Right kidney (tissue), 1 donor: ENCODE results near the gene RHOC.

Experiments used
- DNase-seq: peaks from one replicate; pipeline ENCODE4 v3.0.0-alpha.2; 2016

The RHOC gene

DNA sequence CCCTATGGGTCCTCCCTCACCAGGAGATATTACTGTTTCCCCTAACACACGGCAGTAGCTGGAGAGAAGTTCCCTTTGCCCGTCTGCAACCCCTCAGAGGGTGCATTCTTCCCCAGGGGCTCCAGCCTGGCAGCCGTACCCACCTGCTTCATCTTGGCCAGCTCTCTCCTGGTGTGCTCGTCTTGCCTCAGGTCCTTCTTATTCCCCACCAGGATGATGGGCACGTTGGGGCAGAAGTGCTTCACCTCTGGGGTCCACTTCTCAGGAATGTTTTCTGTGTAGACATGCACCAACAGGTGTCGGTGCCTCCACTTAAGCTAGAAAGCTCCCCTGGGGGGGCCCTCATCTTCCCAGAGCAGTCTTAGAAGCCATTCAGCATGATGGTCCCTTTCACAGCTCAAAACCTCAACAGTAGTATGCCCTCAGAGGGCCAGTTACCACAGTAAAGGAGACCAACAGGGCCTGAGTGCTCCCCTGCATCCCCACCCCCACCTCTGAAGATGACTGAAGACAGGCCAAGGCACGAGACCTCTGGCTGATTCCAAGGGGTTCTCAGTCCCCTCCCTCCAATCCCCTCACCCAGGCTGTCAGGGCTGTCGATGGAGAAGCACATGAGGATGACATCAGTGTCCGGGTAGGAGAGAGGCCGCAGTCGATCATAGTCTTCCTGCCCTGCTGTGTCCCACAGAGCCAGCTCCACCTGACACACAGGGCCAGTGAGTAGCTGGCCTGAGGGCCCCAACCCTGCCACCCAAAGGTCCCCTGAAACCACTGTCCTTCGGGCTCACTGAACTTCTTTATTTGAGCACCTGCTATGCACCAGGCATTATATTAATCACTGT is 4.3 kb downstream of the RHOC start:
- no peak for DNase-seq

DNA sequence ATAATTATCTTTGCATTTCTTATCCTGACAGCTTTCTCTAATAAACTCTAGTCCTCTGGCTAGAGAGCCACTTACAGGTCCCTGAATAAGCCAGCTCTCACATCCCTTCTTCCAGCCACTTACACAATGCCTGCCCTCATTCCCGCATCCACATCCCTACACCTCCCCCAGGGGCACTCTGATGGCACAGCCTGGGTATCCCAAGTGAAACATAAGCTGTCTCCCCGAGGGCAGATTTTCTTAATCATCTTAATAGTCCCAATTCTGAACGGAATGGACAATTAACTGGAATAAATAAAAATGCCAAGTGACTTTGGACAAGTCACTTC is 4.9 kb downstream of the RHOC start:
- DNase-seq: no peak

DNA sequence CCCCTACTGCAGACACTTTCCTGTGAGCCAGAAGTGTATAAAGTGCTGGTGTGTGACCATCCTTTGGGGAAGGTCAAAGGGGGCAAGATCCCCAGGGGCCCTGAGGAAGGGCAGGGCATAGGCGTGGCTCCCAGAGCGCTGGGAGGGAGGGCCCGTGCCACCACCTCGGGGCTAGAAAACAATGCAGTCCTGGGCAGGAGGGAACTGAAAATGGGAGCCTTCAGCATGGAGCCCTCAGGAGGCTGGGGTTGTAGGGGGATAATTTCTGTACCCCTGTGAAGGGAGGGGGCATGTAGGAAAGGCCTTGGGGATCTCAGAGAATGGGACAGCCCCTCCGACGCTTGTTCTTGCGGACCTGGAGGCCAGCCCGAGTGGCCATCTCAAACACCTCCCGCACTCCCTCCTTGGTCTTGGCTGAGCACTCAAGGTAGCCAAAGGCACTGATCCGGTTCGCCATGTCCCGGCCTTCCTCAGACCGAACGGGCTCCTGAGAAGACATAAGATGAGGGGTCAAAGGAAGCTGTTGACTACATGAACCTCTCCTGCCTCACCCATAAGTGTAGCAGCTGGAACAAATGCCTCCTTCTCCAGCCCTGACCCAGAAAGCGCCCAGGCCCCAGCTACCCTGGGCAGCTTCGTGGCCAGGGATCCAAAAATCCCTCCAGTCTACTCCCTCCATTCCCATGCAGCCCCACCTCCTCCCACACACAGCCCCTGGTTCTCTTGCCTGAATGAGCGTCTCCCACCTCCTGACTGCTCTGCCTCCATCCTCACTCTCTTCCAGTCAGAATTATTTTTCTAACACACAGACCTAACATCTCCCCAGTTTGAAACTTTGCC is 5.5 kb downstream of the RHOC start:
- peak; percentile 42 for DNase-seq

DNA sequence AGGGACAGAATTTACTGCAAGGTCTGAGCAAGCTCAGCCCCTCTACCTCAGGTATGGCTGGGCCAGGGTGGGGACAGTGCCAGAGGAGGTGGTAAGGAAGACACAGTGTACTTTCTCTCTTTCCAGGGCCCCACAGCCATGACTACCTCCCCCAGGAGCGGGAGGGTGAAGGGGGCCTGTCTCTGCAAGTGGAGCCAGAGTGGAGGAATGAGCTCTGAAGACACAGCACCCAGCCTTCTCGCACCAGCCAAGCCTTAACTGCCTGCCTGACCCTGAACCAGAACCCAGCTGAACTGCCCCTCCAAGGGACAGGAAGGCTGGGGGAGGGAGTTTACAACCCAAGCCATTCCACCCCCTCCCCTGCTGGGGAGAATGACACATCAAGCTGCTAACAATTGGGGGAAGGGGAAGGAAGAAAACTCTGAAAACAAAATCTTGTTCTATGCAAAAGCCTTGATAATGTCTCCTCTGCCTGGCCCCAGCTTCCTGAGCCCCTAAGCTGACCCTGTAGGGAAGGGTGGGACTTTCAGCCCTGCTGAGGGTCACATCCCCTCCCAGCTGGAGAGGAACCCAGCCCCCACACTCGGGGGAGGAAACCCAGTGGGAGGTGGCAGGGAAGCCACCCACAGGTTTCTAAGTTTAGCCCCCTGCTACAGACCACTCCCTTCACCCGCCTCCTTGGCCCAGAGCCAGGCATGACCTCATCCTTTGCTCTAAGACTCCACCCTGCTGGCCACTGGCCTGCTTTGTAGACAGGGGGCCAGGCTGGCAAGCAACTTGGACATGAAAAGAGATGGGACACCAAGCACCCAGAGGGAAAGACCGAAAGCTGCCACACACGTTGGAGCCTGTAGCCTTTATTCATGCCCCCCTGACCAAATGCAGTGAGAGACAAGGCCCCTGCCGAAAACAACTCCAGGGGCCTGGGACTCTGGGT is 6.4 kb downstream of the RHOC start:
- peak; percentile 79 for DNase-seq

DNA sequence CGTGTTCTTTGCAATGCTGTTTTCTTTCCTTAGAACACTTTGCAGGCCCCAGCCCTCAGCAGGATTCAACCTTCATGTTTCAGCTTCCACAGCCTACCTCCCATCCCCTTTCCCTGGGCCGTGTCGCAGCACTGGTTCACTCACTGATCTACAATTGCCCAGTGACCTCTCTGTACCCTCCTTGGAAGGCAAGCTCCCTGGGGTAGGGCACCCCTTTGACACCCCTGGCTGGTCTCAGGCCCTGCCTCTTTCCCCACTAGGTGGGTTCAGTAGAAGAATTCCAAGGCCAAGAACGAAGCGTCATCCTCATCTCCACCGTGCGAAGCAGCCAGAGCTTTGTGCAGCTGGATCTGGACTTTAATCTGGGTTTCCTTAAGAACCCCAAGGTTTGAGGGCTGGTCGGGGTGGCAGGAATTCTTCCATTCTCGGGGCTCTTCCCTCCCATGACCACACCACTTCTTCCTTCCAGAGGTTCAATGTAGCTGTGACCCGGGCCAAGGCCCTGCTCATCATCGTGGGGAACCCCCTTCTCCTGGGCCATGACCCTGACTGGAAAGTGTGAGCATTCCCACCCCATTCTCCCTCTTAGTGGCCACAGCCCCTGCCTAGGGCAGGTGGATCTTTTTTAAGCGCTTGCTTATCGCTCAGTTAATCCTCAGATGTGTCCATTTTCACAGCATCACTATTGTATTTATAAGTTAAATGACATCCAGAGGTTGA is 7.3 kb downstream of the RHOC start:
- no peak for DNase-seq

DNA sequence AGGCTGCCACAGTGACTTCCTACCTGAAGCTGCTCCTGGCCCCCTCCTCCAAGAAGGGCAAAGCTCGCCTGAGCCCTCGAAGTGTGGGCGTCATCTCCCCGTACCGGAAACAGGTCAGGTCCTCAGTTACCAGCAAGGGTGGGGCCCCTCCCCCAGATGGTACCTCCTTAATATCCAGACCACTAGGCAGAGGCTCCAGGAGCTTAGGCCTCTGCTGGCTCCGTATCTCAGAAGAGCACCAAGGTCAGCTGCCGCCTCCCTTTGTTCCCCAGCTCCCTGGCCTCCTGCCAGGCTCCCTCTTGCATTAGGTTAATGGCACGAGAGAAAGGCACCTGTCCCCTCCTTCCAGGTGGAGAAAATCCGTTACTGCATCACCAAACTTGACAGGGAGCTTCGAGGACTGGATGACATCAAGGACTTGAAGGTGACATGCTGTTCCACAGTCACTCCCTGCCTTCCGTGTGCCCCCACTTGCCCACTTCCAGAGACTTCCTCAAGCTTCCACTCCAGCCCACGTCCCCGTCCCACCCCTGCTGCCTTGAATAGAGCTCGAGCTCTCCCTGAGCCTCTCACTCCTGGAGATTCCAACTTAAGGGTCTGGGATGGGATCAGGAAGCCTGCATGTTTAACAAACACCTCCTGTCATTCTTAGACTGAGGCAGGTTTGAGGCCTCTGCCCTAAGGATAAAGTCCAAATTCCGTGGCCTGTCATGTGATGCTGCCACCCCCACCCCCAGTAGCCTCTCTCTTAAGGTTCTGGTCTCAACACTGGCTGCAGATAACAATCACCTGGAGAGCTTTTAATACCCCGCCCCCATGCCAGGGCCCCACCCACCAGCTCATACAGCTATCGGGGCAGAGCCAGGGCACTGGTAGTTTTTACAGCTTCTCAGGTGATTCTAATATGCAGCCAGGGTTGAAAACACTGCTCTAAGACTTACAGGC is 8.3 kb downstream of the RHOC start:
- DNase-seq: no peak

DNA sequence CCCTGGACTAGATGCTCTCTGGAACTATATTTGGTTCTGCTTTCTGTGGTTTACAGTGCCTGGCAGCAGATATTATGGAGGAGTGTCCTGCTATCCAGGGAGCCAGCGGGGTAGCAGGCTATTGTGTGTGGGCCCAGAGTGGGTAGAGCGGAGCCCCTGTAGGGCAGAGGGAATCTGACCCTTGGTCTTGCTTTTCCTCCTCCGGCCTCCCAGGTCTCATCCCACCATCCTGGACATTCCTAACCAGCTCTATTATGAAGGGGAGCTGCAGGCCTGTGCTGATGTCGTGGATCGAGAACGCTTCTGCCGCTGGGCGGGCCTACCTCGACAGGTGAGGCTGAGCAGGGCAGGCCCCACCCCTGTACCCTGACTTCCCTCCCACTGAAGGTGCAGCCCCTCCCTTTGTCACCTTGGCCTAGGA is 9.1 kb downstream of the RHOC start:
- no peak for DNase-seq

DNA sequence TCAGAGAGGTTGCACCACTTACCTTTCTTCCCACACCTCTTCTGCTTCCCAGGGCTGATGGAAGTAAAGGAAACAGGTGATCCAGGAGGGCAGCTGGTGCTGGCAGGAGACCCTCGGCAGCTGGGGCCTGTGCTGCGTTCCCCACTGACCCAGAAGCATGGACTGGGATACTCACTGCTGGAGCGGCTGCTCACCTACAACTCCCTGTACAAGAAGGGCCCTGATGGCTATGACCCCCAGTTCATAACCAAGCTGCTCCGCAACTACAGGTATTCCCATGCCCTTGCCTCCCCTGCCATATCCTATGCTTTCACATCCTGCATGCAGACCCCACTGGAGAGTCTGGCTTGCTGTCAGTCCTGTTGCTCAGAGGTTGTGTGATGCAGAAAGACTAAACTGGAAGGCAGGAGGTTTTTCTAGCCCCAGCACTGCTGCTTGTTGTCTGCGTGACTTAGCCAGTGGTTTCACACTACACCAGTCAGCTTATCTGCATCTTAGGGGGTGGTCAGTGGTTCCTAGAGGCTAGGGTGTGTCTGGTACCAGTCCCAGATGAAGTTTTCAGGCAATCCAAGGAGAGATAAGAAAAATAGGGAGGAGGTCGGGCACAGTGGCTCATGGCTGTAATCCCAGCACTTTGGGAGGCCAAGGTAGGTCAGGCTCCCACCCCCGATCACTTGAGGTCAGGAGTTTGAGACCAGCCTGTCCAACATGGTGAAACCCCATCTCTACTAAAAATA is 10.2 kb downstream of the RHOC start:
- no peak for DNase-seq

DNA sequence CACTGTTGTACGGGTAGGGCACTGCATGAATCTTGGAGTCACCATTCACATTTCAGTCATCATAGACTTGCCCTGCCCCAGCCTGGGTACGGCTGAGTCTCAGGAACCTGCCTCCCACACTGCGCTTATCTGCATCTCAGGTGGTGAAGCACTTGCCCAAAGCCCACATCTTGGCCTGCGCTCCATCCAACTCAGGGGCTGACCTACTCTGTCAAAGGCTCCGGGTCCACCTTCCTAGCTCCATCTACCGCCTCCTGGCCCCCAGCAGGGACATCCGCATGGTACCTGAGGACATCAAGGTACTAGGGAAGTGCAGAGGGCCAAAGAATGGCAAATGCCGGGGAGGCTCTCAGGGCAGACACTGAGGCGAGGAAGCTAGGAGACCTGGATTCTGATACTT is 11.7 kb downstream of the RHOC start:
- DNase-seq: no peak

DNA sequence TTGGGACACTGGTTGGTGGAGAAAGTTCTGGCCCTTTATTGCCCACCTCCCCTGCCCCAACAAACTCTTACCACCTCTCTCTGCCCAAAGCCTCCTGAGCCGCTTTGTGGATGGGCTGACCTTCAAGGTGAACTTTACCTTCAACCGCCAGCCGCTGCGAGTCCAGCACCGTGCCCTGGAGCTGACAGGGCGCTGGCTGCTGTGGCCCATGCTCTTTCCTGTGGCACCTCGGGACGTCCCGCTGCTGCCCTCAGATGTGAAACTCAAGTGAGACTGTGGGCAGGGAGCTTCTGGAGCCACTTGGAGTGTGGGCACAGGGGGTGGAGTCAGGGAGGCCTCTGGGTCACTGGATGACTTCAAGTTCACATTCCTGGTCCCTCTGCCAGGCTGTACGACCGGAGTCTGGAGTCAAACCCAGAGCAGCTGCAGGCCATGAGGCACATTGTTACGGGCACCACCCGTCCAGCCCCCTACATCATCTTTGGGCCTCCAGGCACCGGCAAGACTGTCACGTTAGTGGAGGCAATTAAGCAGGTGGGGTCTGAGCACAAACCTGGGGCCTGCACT is 12.5 kb downstream of the RHOC start:
- no peak for DNase-seq

DNA sequence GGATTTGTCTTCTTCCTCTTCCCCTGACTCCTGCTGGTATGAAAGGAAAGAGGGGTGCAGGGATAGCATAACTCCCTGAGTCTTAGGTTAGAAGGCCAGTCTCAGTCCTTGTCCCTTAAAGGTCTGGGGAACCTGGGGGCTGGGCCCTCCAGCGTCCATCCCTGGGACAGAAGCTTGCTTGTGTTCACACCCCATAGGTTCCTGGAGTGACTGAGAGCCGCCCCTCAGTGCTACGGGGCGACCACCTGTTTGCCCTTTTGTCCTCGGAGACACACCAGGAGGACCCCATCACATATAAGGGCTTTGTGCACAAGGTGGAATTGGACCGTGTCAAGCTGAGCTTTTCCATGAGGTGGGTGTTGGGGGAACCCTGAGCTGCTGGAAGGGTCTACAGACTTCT is 13.1 kb downstream of the RHOC start:
- DNase-seq: no peak

DNA sequence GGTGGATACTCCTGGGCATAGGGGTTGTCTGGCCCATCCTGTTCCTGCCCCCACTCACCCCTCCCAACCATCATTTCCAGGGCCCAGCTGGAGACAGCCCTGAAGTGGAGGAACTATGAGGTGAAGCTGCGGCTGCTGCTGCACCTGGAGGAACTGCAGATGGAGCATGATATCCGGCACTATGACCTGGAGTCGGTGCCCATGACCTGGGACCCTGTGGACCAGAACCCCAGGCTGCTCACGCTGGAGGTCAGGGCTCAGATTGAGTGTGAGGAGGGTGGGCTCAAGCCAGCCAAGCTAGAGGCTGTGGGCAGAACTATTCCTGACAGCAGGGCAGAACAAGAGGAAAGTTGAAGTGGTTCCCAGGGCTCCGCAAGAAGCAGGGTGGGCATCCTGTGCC is 14.2 kb downstream of the RHOC start:
- DNase-seq: no peak

DNA sequence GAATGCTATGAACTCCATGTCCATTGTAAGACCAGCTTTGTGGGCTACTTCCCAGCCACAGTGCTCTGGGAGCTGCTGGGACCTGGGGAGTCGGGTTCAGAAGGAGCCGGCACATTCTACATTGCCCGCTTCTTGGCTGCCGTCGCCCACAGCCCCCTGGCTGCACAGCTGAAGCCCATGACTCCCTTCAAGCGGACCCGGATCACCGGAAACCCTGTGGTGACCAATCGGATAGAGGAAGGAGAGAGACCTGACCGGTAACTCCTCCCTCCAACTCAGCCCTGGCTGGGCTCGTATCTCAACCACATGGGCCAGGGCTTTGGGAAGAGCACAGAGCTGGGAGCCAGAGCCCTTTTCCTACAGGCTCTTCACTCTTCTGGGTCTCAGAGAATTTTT is 17.1 kb downstream of the RHOC start:
- no peak for DNase-seq

DNA sequence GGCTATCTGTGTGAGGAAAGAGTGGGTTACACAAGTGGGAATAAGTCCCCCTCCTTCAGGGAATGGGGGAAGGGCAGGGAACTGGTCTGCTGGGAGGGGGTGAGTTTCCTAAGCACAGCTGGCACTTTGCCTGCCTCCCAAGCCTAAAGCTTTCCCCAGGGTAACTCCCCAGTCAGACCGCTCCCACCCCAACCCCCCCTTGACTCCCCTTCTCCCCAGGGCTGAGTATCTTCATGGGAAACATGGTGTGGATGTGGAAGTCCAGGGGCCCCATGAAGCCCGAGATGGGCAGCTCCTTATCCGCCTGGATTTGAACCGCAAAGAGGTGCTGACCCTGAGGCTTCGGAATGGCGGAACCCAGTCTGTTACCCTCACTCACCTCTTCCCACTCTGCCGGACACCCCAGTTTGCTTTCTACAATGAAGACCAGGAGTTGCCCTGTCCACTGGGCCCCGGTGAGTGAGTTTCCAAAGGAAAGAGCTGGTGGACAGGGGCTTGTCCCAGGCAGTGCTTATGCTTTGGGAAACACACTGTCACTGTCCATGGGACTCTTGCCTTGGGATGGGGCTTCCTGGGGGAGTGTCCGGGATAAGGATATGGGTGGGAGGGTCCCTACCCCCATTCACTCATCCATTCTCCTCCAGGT is 17.6 kb downstream of the RHOC start:
- DNase-seq: no peak

DNA sequence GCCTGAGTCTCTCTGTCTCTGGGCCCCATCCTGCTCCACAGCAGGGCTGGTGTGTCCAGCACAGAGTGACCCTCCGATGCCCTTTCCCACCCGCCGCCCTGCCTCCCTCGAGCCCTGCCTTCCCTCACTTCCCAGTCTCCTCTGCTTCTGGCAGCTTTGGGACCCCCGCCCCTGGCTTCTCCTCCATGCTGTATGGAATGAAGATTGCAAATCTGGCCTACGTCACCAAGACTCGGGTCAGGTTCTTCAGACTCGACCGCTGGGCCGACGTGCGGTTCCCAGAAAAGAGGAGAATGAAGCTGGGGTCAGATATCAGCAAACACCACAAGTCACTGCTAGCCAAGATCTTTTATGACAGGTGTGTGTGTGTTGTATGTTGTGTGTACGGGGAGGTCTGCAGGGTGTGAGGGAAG is 18.1 kb downstream of the RHOC start:
- DNase-seq: no peak

DNA sequence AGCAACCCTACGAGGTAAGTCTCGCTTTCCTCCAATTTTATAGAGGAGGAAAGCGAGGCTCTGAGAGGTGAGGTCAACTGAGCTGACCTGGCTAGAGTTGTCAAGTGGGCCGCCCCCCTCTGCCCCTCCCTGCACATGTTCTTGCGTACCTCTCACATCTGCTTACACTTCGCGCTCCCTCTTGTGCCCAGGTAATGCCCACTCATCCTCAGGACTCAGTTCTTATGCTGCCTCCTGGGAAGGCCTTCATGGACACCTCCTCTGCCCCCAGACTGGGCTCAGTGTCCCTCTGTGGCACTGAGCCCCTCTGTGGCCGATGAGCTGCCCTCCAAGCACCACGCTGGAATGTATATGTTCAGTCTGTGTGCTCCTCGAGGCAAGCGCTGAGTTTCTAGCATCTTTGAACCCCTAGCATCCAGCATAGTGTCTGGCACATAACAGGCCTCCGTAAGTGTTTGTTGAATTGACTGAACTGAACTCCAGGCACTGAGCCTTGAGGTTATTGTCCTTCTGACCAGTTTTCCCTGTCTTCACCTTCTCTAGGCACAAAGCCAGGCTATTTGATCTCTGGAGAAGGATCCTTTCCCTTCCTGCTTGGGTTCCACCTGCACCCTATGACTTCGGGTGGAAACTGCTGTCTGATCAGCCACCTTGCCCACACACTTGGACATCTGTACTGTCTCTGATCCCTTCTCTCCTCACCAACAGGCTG is 19.0 kb downstream of the RHOC start:
- DNase-seq: no peak

DNA sequence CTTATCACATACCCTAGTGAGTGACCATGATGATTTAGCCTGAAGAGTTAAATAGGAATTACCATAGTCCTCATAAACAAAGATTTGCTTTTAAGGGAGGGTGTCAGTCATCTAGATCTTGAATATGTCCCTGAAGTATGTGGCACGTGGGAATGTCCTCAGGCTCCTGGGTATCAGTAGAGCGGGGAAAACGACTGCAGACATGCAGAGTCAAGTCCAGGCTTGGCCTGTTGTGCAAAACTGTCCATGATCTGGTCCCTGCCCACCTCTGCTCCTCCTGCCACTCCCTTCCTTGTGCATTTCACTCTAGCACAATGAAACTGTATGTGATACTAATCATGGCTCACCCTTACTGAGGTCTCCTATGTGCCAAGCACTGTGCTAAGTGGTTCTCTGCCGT is 19.6 kb downstream of the RHOC start:
- DNase-seq: no peak

DNA sequence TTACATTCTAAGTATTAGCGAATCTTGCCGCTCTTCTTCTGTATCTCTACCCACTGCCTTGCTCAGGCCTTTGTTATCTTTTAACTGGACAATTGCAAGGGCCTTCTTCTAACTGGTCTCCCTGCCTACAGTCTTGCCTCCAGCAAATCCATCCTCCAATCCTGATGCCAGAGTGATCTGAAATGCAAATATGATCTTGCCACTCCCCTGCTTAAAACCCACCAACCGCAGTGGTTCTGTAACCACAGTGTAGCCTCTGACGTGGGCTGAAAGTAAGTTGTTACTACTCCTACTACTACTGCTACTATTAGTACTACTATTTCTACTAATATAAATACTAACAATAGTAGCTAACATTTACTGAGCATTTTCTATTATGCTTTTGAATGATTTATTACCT is 20.1 kb downstream of the RHOC start:
- no peak for DNase-seq

DNA sequence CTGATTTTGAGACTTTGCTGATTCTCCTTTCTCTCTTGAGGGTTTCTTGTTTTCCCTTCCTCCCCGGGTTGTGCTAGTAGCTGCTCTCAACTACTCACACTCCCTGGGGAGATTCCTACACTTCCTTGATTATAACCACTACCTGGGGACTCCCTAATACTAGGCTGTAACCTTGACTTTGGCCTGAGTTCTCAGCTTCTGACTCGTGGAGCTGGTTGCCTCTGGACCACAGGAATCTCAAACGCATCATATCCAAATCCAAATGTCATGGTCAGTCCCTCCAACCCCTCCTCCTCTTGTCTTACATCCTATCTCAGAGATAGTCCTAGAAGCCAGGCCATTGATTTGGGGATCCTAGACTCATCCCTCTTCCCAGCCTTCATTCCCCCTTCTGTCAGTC is 20.5 kb downstream of the RHOC start:
- DNase-seq: no peak
